Measurements from ENCODE around the gene FGR. TPM values are rescaled to one million over a fixed set of nuclear protein-coding genes. Genes with fewer than 3 reads are reported as not detected.

FGR gene
- total RNA-seq, 4 donors from 2014 or later: 4.3 to 9.8 (median 5.2) TPM

DNA sequence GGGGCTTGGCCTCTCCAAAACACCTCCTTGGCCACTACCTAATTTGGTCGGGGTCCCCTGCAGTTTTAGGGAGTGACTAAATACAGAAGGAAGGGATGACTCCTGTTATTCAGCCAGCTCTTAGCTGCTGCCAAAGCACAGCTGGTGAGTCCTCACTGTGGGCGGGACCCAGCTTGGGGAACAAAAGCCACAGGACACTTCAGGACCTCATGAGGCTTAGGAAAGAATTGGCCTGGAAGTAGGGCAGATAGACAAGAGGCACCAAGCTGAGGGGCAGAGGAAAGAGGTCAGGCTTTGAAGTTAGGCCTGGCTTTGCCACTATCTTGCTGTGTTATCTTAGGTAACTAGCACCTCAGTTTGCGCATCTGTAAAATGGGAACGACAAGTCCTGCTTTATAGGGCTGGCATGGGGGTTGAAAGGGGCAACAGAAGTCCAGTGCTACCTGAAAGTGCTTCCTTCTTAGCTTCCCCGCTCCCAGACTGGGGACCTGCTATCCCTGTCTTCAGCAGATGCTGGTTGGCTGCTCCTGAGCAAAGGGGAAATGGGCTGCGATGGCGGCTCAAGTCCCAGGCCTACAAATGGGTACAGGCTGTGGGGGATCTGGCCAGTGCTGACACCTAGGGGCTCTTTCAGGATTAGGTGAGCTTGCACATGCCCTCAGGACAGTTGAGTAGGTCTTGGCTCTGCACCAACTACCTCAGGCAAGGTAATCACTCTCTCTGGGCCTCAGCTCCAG lies 21.3 kb upstream of the FGR start:
- intact Hi-C loops (cut with DNase I; ENCODE audit: low total_unique reads): no loop called here
- DNase-seq (ENCODE audit: low spot score in 2 of 2): peak; percentile 87 to 95
- TF ChIP-seq, protein P1, sequence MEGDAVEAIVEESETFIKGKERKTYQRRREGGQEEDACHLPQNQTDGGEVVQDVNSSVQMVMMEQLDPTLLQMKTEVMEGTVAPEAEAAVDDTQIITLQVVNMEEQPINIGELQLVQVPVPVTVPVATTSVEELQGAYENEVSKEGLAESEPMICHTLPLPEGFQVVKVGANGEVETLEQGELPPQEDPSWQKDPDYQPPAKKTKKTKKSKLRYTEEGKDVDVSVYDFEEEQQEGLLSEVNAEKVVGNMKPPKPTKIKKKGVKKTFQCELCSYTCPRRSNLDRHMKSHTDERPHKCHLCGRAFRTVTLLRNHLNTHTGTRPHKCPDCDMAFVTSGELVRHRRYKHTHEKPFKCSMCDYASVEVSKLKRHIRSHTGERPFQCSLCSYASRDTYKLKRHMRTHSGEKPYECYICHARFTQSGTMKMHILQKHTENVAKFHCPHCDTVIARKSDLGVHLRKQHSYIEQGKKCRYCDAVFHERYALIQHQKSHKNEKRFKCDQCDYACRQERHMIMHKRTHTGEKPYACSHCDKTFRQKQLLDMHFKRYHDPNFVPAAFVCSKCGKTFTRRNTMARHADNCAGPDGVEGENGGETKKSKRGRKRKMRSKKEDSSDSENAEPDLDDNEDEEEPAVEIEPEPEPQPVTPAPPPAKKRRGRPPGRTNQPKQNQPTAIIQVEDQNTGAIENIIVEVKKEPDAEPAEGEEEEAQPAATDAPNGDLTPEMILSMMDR (IDR thresholded peaks at IDR 0.05): no peak
- TF ChIP-seq POLR2A (IDR thresholded peaks at IDR 0.05): no peak

DNA sequence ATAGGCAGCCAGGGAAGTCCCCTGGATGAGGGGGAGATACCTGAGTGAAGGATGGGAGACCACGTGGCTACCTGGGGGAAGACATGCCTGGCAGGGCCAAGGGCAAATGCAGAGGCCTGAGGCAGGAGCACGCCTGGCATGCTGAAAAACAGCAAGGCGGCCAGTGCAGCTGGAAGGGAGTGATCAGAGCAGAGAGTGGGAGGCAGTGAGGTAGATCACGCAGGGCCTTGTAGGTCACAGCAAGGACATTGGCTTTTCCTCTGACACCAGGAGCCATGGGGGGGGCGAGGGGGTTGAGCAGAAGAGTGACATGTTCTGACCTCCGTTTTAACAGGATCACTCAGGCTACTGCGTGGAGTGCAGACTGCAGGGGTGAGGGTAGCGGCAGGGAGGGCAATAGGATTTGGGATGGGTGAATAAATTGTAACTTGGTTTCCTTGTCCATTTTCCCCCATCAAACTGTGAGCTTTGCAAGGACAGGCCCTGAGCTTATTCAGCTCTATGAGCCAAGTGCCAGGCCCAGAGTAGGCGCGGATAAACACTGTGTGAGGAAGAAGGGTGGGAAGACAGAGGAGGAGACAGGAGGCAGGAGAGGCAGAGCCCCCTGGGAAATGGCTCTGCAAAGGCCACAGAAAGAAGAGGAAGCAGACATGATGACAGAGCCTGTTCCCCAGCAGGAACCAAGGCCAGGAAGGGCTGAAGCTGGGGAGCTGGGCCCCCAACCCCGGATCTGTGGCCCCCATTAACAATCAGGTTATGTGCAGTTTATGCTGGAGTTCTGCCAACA lies 20.4 kb upstream of the FGR start:
- no peak for TF ChIP-seq POLR2A (IDR thresholded peaks at IDR 0.05)
- TF ChIP-seq, protein P1 (IDR thresholded peaks at IDR 0.05): no peak
- no peak for DNase-seq (ENCODE audit: low spot score in 2 of 2)
- no peak overlapping the region for H3K4me3 ChIP-seq (ENCODE audit: low read depth, poor library complexity, severe bottlenecking)
- intact Hi-C loops (cut with DNase I; ENCODE audit: low total_unique reads): no loop called here
- WGBS, 2 donors: 45 to 49% methylated on average over 11 of the region's 11 CpGs

More for the DNA sequence above, 21.3 kb upstream of the FGR start:
- 75 to 79% methylated on average over 7 of the region's 7 CpGs for WGBS, 2 donors
- H3K4me3 ChIP-seq (ENCODE audit: low read depth, poor library complexity, severe bottlenecking): no peak overlapping the region

DNA sequence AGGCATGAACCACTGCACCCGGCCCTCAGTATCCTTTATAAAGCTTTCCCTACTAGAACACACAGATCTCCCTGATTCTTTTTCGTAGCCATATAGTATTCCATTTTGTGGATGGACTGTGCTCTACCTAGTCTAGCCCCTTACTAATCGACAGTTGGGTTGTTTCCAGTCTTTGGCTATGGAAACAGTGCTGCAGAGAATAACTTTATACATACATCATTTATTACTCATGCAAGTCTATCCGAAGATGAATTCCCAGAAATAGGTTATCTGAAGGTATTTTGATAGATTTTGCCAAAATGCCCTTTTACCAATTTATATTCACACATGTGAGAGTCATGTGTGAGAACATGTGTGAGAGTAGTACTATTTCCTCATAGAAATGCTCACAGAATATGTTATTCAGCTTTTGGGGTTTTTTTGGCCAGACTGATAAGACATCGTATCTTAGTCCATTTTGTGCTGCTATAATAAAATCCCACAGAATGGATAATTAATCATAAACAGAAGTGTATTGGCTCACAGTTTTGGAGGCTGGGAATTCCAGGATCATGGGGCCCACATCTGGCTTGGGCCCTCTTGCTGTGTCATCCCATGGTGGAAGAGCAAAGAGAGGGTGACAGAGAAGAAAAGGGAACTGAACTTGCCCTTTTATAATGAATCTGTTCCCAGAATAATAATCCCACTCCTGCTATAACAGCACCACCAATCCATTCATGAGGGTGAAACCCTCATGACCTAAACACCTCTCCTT lies 17.3 kb upstream of the FGR start:
- H3K4me3 ChIP-seq (ENCODE audit: low read depth, poor library complexity, severe bottlenecking): no peak overlapping the region
- DNase-seq (ENCODE audit: low spot score in 2 of 2): no peak
- no peak for TF ChIP-seq POLR2A (IDR thresholded peaks at IDR 0.05)
- TF ChIP-seq, protein P1 (IDR thresholded peaks at IDR 0.05): no peak
- 77% methylated on average over 5 of the region's 5 CpGs for WGBS, 2 donors
- intact Hi-C loops (cut with DNase I; ENCODE audit: low total_unique reads): no loop called here

DNA sequence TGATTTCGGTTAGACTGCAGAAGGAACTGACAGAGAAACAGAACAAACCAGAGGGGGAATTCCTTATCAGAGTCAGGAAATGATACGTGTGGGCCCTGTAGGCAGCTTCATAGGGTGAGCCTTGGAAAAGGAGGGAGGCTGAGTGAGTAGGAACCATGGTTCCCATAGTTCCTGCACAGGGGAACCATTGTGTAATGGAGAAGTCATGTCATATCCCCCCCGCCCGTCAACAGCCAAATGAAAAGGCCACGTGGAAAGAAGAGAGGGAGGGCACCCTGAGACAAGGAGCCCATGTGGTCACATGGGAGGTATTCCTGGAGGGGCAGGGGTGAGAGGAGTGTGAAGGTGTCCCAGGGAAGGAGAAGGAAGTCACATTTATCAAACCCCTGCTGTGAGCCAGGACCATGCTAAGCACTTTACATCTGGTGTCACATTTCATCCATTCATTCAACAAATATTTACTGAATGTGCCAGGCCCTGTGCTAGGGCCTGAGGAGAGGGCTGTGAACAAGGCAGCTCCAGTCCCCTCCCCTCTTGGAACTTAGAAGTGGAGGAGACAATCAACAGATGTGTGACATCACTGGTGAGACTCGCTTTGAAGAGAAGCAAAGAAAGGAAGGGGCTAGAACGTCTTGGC lies 15.7 kb upstream of the FGR start:
- intact Hi-C loops (cut with DNase I; ENCODE audit: low total_unique reads): no loop called here

DNA sequence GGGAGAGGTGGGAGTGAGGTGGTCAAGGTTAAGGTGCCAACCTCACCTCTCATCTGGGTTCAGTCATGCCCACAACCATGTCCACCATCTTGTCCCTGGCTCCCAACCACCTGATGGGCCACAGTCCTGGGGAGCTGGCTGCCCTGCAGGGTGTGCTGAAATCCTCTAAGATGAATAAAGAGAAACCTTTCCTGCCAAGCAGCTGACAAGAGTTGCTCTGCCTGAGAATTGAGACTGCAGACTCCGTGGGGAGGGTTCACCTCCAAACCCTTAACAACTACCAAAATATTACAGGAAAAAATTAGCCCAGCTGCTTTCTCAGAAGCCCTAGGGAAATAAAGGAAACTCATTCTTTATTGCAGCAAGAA lies 15.2 kb upstream of the FGR start:
- no peak for DNase-seq (ENCODE audit: low spot score in 2 of 2)
- no peak for TF ChIP-seq POLR2A (IDR thresholded peaks at IDR 0.05)
- TF ChIP-seq, protein P1 (IDR thresholded peaks at IDR 0.05): no peak
- H3K4me3 ChIP-seq (ENCODE audit: low read depth, poor library complexity, severe bottlenecking): no peak overlapping the region
- intact Hi-C loops (cut with DNase I; ENCODE audit: low total_unique reads): no loop called here
- 31 to 38% methylated on average over 1 of the region's 1 CpG for WGBS, 2 donors

More for the DNA sequence above, 15.7 kb upstream of the FGR start:
- WGBS, 2 donors: 25 to 28% methylated on average over 7 of the region's 7 CpGs
- no peak overlapping the region for H3K4me3 ChIP-seq (ENCODE audit: low read depth, poor library complexity, severe bottlenecking)
- DNase-seq (ENCODE audit: low spot score in 2 of 2): no peak
- TF ChIP-seq, protein P1 (IDR thresholded peaks at IDR 0.05): no peak
- no peak for TF ChIP-seq POLR2A (IDR thresholded peaks at IDR 0.05)

All from lower leg skin (tissue), 4 donors.